HepG2 (cell line): ENCODE data around the gene PLEKHO1. TPM values are rescaled to one million over a fixed set of nuclear protein-coding genes. Genes with fewer than 3 reads are reported as not detected.

Source experiments
- CEBPG ChIP-seq: IDR thresholded peaks from 2 replicates; pipeline ENCODE4 v1.6.1; 2016
- CEBPZ ChIP-seq: IDR thresholded peaks from 2 replicates; pipeline ENCODE4 v1.6.1; 2012; ENCODE audit warnings: low read length, improper control_type of control experiment
- E2F2 ChIP-seq: sonication (generic); formaldehyde crosslinking; IDR thresholded peaks from 2 replicates; pipeline ENCODE4 v1.4.0; 2020; ENCODE audit warnings: missing genetic modification reagents, borderline replicate concordance
- HOMEZ ChIP-seq: IDR thresholded peaks from 2 replicates; pipeline ENCODE4 v1.6.1; 2016; ENCODE audit warnings: low read depth
- NCOA5 ChIP-seq: sonication (generic); formaldehyde crosslinking; IDR thresholded peaks from 2 replicates; pipeline ENCODE4 v1.4.0; 2020; ENCODE audit warnings: missing genetic modification reagents
- PHB2 ChIP-seq: fragments of 450-650 bp; IDR thresholded peaks from 2 replicates; pipeline ENCODE4 v1.6.1; 2018; ENCODE audit not compliant: partially characterized antibody
- RAD51 ChIP-seq: fragments of 450-650 bp; IDR thresholded peaks from 2 replicates; pipeline ENCODE4 v1.6.1; 2016; ENCODE audit warnings: borderline replicate concordance
- REL ChIP-seq: sonication (generic); formaldehyde crosslinking; conservative IDR thresholded peaks from 2 replicates; pipeline ENCODE4 v1.8.0; 2022; ENCODE audit warnings: mild to moderate bottlenecking, missing genetic modification reagents, moderate library complexity
- RFX3 ChIP-seq: IDR thresholded peaks from 2 replicates; pipeline ENCODE4 v1.6.1; 2016; ENCODE audit warnings: missing biosample characterization, missing genetic modification reagents
- SALL2 ChIP-seq: sonication (generic); formaldehyde crosslinking; IDR thresholded peaks from 2 replicates; pipeline ENCODE4 v1.8.1; 2023; ENCODE audit warnings: mild to moderate bottlenecking, missing genetic modification reagents, inconsistent platforms
- TGIF2 ChIP-seq: IDR thresholded peaks from 2 replicates; pipeline ENCODE4 v1.6.1; 2016; ENCODE audit warnings: control low read depth, missing compliant biosample characterization
- ZNF761 ChIP-seq: sonication (generic); formaldehyde crosslinking; conservative IDR thresholded peaks from 2 replicates; pipeline ENCODE4 v1.4.0; 2020; ENCODE audit warnings: mild to moderate bottlenecking, missing genetic modification reagents
- polyA plus RNA-seq, 8 experiments: library from polyadenylated mRNA; depleted of rRNA in 3 of 8; stranded (reverse) in 7 of 8; unstranded in 1 of 8; fragments of >200 nt; fragmentation: Illumina TruSeq in 4 of 8; extraction: Trizol in 4 of 8; gene quantifications; 2 replicates each; pipeline versions ENCODE4 v1.2.1 to v1.2.3, GENCODE V29; 2011 to 2016; ENCODE audit warnings: low read depth in 4 of 8, missing spikeins in 1 of 8, mixed read lengths in 1 of 8; ENCODE audit not compliant: insufficient read depth in 1 of 8
- total RNA-seq, 5 experiments: library from RNA; depleted of rRNA; stranded (reverse); fragments of >200 nt; fragmentation: Illumina TruSeq; extraction: Trizol; gene quantifications; 2 replicates each; pipeline ENCODE4 v1.2.3, GENCODE V29; 2016; ENCODE audit warnings: low read depth in 1 of 5
- TF ChIP-seq, protein P1 (sequence below): sonication (generic); formaldehyde crosslinking; IDR thresholded peaks from 2 replicates; pipeline ENCODE4 v1.8.1; 2023; ENCODE audit warnings: mild to moderate bottlenecking, moderate library complexity, missing genetic modification reagents
- TF ChIP-seq, protein P2 (sequence below): sonication (generic); formaldehyde crosslinking; IDR thresholded peaks from 2 replicates; pipeline ENCODE4 v1.4.0; 2020; ENCODE audit warnings: missing genetic modification reagents
- TF ChIP-seq, protein P3 (sequence below): sonication (generic); formaldehyde crosslinking; IDR thresholded peaks from 2 replicates; pipeline ENCODE4 v1.5.0; 2020; ENCODE audit warnings: mild to moderate bottlenecking, missing genetic modification reagents
- TF ChIP-seq, protein P4 (sequence below): sonication (generic); formaldehyde crosslinking; IDR thresholded peaks from 2 replicates; pipeline ENCODE4 v1.8.1; 2023; ENCODE audit warnings: missing genetic modification reagents, mild to moderate bottlenecking, borderline replicate concordance

PLEKHO1 gene
- total and polyA plus RNA-seq, 2 of the 13 experiments (the other 11 are each of a cell fraction or from before 2014, with no cell fraction given): 9.8 to 10.1 TPM

DNA sequence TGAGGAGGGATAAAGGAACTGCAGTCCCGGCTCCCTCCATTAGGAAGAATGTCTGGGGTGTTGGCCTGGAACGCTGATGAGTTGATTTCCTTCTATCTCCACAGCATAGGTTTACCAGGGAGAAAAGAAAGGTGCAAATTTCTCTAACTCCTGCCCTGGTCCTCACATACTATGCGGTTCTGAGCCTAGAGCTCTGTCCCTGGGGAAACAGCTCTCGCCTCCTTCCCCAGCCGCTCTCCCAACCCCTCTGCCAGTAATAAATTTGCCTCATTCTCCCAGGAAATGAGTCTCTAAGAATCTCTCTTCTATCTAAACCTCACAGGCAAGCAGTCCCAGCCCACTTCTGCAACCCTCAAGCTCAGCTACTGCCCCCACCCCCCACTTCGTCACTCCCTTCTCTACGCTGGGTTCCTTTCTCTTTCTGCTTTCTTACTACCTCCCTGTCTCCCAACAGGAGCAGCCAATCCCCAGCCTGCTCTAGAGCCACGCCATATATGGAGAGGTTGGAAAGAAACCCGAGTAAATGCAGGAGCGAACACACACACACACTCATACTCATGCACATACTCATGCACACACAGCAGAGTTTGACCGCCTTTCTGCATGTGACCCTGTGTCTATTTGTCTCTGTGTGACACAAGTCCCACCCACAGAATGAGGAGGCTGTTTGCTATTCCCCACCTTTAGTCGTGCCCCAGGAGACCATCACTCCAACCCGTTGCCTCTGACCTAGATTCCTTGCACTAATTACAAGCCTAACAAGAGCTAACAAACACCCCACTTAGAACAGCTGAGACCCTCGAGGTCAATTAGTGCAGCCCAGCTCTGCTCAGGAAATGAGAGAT is 13.4 kb downstream of the PLEKHO1 start (continued):
- TF ChIP-seq, protein P1, sequence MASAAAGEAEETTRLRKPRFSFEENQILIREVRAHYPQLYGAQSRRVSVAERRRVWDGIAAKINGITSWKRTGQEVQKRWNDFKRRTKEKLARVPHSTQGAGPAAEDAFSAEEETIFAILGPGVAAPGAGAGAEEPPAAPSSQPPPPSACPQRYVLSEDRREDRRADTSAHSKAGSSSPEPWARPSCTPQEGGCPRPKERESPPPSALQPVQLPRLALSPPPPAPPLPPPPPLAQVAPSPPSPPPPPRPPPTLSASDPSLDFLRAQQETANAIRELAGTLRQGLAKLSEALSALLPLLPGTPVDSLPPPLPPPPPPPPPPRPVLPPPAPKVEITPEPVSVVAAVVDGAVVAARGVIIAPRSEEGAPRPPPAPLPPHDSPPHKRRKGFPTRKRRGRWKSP: no peak
- TF ChIP-seq RFX3 (CRISPR knock-in tag): no peak
- TF ChIP-seq, protein P2, sequence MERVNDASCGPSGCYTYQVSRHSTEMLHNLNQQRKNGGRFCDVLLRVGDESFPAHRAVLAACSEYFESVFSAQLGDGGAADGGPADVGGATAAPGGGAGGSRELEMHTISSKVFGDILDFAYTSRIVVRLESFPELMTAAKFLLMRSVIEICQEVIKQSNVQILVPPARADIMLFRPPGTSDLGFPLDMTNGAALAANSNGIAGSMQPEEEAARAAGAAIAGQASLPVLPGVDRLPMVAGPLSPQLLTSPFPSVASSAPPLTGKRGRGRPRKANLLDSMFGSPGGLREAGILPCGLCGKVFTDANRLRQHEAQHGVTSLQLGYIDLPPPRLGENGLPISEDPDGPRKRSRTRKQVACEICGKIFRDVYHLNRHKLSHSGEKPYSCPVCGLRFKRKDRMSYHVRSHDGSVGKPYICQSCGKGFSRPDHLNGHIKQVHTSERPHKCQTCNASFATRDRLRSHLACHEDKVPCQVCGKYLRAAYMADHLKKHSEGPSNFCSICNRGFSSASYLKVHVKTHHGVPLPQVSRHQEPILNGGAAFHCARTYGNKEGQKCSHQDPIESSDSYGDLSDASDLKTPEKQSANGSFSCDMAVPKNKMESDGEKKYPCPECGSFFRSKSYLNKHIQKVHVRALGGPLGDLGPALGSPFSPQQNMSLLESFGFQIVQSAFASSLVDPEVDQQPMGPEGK (CRISPR knock-in tag): peak; percentile 51
- no peak for TF ChIP-seq E2F2 (CRISPR knock-in tag)
- TF ChIP-seq REL (CRISPR knock-in tag): no peak
- TF ChIP-seq HOMEZ: peak; percentile 19; the same call in 1 of the 2 replicates
- no peak for TF ChIP-seq ZNF761 (CRISPR knock-in tag)
- TF ChIP-seq PHB2: no peak
- no peak for TF ChIP-seq NCOA5 (CRISPR knock-in tag)
- TF ChIP-seq CEBPZ: no peak
- TF ChIP-seq, protein P3, sequence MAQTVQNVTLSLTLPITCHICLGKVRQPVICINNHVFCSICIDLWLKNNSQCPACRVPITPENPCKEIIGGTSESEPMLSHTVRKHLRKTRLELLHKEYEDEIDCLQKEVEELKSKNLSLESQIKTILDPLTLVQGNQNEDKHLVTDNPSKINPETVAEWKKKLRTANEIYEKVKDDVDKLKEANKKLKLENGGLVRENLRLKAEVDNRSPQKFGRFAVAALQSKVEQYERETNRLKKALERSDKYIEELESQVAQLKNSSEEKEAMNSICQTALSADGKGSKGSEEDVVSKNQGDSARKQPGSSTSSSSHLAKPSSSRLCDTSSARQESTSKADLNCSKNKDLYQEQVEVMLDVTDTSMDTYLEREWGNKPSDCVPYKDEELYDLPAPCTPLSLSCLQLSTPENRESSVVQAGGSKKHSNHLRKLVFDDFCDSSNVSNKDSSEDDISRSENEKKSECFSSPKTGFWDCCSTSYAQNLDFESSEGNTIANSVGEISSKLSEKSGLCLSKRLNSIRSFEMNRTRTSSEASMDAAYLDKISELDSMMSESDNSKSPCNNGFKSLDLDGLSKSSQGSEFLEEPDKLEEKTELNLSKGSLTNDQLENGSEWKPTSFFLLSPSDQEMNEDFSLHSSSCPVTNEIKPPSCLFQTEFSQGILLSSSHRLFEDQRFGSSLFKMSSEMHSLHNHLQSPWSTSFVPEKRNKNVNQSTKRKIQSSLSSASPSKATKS: no peak
- TF ChIP-seq, protein P4, sequence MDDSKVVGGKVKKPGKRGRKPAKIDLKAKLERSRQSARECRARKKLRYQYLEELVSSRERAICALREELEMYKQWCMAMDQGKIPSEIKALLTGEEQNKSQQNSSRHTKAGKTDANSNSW (CRISPR knock-in tag): no peak
- no peak for TF ChIP-seq RAD51
- TF ChIP-seq SALL2 (CRISPR knock-in tag): no peak
- no peak for TF ChIP-seq CEBPG (CRISPR knock-in tag)
- TF ChIP-seq TGIF2 (CRISPR knock-in tag): no peak
